Kidney epithelial cell (primary cell): ENCODE results near the gene GTF3C1. TPM values are rescaled to one million over a fixed set of nuclear protein-coding genes. Genes with fewer than 3 reads are reported as not detected.

Source experiments
- DNase-seq: peaks from one replicate; pipeline ENCODE4 v3.0.0-alpha.2; 2010; ENCODE audit warnings: low read depth
- H3K27me3 ChIP-seq: 2 replicates; pipeline ENCODE4 v1.6.0; 2011; ENCODE audit warnings: low read length; ENCODE audit not compliant: control insufficient read depth, insufficient read depth
- H3K36me3 ChIP-seq: 2 replicates; pipeline ENCODE4 v1.5.1; 2011; ENCODE audit warnings: low read length; ENCODE audit not compliant: control insufficient read depth, insufficient read depth
- H3K4me3 ChIP-seq: 2 replicates; pipeline ENCODE4 v1.5.1; 2011; ENCODE audit warnings: low read depth, mild to moderate bottlenecking, control low read depth, low read length
- total RNA-seq: library from RNA; depleted of rRNA; stranded (reverse); fragments of >200 nt; gene quantifications from 2 replicates; pipeline ENCODE4 v1.2.3, GENCODE V29; 2015
- TF ChIP-seq, protein P1 (sequence below): IDR thresholded peaks from 2 replicates; pipeline ENCODE4 v1.5.1; 2011; ENCODE audit warnings: mild to moderate bottlenecking, moderate library complexity, low read length, control low read depth, inconsistent platforms; ENCODE audit not compliant: insufficient read depth, poor library complexity, severe bottlenecking

The GTF3C1 gene
- total RNA-seq, 1 donor from 2014 or later: 89.7 TPM

DNA sequence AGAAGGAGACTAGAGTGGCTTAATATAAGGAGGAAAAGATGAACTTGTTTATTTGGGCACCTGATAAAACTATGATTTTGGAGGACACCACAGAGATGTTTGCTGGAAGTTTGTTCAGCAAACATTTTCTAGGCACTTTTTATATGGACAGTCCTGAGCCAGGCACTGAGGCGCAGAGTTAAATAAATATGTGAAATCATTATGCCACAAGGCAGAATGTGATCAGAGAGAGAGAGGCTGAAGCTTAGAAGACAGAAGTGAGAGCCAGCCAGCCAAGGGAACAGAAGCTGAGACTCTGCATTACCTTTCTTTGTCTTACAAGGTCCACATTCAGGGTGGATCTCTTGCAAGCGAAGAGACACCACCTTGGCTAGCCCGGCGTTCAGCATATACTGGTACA, 21.4 kb downstream of the GTF3C1 start:
- peaks cover 3% of the 10 kb centered on the region for H3K36me3 ChIP-seq
- TF ChIP-seq, protein P1, sequence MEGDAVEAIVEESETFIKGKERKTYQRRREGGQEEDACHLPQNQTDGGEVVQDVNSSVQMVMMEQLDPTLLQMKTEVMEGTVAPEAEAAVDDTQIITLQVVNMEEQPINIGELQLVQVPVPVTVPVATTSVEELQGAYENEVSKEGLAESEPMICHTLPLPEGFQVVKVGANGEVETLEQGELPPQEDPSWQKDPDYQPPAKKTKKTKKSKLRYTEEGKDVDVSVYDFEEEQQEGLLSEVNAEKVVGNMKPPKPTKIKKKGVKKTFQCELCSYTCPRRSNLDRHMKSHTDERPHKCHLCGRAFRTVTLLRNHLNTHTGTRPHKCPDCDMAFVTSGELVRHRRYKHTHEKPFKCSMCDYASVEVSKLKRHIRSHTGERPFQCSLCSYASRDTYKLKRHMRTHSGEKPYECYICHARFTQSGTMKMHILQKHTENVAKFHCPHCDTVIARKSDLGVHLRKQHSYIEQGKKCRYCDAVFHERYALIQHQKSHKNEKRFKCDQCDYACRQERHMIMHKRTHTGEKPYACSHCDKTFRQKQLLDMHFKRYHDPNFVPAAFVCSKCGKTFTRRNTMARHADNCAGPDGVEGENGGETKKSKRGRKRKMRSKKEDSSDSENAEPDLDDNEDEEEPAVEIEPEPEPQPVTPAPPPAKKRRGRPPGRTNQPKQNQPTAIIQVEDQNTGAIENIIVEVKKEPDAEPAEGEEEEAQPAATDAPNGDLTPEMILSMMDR: no peak
- no peak for DNase-seq

DNA sequence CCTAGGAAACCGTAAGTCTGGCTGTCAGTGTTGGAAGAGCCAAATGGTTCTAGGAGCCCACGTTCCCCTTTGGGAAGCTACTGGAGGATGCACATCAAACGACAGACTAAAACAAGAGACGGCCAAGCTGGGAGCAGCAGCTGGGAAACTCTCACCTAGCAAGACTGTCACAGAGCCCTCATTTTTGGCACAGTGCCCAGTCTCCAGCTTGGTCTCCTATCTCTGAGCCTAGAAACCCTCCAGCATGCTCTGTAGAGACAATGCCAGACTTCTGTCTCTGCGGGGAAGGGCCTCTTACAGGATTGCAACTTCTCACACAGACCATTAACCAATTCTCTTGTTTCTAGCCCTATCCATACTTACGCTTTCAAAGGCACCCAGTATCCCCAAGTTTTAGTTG, 23.5 kb downstream of the GTF3C1 start:
- peaks cover 3% of the 10 kb centered on the region for H3K36me3 ChIP-seq
- TF ChIP-seq, protein P1: no peak
- no peak overlapping the region for H3K4me3 ChIP-seq
- H3K27me3 ChIP-seq: no peaks in the 10 kb centered on the region
- no peak for DNase-seq

More for the DNA sequence above, 21.4 kb downstream of the GTF3C1 start:
- Histone ChIP-seq H3K4me3 (no peak overlapping the region), H3K27me3 (no peaks in the 10 kb centered on the region)

GRCh38 chr16:27522173-27522707, 27.5 kb downstream of the GTF3C1 start:
- peaks cover 3% of the 10 kb centered on the region for H3K36me3 ChIP-seq
- H3K4me3 ChIP-seq: no peak overlapping the region
- no peak for DNase-seq
- TF ChIP-seq, protein P1: no peak
- no peaks in the 10 kb centered on the region for H3K27me3 ChIP-seq

DNA sequence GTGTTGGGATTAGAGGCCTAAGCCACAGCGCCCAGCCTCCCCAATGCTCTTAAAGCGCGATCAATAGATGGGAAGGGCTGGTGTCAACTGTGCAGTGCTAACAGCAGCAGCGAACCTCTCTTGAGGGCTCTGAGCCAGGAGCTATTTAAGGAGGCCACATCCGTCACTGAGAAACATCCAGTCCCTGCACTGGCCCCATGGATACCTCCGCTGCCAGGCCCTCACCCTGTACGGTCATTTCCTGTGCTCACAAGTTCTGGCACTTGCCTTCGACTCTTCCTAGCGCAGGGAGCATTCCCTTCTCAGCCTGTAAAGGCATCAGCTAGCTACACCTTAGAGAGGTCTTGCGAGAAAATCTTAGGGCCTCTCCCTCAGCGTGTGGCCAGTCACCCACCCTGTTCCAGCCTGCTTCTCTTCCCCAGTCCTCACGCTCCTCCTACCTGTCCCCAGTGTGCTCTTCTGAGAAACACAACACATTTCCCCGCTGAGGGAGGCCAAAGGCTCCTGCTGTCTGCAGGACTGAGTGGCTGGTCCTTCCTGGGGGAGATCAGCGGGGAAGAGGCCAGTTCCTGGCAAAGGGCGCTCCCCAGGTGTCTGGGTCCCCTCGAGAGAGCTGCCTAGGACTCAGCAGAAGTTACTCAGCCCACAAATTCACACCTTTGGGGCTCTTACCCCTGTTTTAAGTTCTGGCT, 28.6 kb downstream of the GTF3C1 start:
- H3K36me3 ChIP-seq: peaks cover under 1% of the 10 kb centered on the region
- TF ChIP-seq, protein P1: no peak
- H3K27me3 ChIP-seq: no peaks in the 10 kb centered on the region
- no peak for DNase-seq
- no peak overlapping the region for H3K4me3 ChIP-seq

- no peak for DNase-seq
- TF ChIP-seq, protein P1: no peak
- no peak overlapping the region for H3K4me3 ChIP-seq
- H3K36me3 ChIP-seq: no peaks in the 10 kb centered on the region
- H3K27me3 ChIP-seq: no peaks in the 10 kb centered on the region
Observed at GRCh38 chr16:27518226-27518625, 31.5 kb downstream of the GTF3C1 start.

DNA sequence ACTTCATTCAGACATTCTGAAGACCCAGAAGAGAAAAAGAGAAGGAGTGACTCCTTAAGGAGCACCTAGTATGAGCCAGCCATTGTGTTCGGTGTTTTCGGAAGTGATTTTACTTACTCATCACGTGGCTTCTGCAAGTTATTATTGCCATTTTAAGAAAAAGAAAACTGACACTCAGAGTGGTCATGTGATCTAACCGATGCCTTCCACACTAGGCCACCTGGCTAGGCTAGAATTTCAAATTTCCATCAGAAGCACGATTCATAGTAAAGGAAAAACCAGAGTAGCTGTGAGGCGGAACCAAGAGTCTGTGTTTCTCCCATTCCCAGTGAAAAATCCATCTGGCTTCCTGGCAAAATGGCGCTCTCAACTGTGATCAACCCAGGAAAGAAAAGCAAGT, 32.0 kb downstream of the GTF3C1 start:
- no peak overlapping the region for H3K4me3 ChIP-seq
- TF ChIP-seq, protein P1: no peak
- H3K27me3 ChIP-seq: no peaks in the 10 kb centered on the region
- DNase-seq: no peak
- no peaks in the 10 kb centered on the region for H3K36me3 ChIP-seq
